Kidney (tissue), 14 donors: ENCODE measurements around the gene FAM222B. TPM values are rescaled to one million over a fixed set of nuclear protein-coding genes. Genes with fewer than 3 reads are reported as not detected.
"Not testable (repeated sequence)": the region's sequence is repeated elsewhere in the genome, so short reads cannot be mapped to it uniquely, and the experiment has no call there.

Experiments
- DNase-seq, 5 donors: peaks; one replicate each; pipeline ENCODE4 v3.0.0-alpha.2; 2013 to 2020
- FAIRE-seq: peaks from 2 replicates; lab custom pipeline; 2012; peaks lifted over from hg19 to GRCh38; lab: Jason Lieb, UNC
- H3K27ac ChIP-seq, 2 donors: one replicate each; pipeline ENCODE4 v1.7.0; 2013; ENCODE audit warnings: low read depth in 2 of 2, low read length in 2 of 2, inconsistent platforms in 1 of 2
- H3K27me3 ChIP-seq: one replicate; pipeline ENCODE4 v1.7.1; 2013; ENCODE audit warnings: low read length, inconsistent platforms; ENCODE audit not compliant: control insufficient read depth, insufficient read depth
- H3K36me3 ChIP-seq, 3 donors: one replicate each; pipeline versions ENCODE4 v1.7.0 to v1.7.1; 2013; ENCODE audit warnings: low read length in 3 of 3, control low read depth in 1 of 3, inconsistent platforms in 1 of 3; ENCODE audit not compliant: insufficient read depth in 3 of 3, control insufficient read depth in 2 of 3
- H3K4me1 ChIP-seq, 3 donors: one replicate each; pipeline versions ENCODE4 v1.7.0 to v1.7.1; 2013; ENCODE audit warnings: low read length in 3 of 3, inconsistent platforms in 1 of 3, low read depth in 1 of 3; ENCODE audit not compliant: control insufficient read depth in 2 of 3, insufficient read depth in 2 of 3
- H3K4me3 ChIP-seq, 3 donors: one replicate each; pipeline versions ENCODE4 v1.7.0 to v1.8.1; 2013; ENCODE audit warnings: low read length in 3 of 3, control low read depth in 1 of 3, inconsistent platforms in 1 of 3
- H3K9ac ChIP-seq, 3 donors: one replicate each; pipeline versions ENCODE4 v1.7.0 to v1.7.1; 2013; ENCODE audit warnings: low read length in 3 of 3, control low read depth in 1 of 3, inconsistent platforms in 1 of 3
- H3K9me3 ChIP-seq, 3 donors: one replicate each; pipeline versions ENCODE4 v1.7.0 to v1.7.1; 2013; ENCODE audit warnings: low read length in 3 of 3, control low read depth in 1 of 3, inconsistent platforms in 1 of 3; ENCODE audit not compliant: control insufficient read depth in 2 of 3, insufficient read depth in 1 of 3
- intact Hi-C: fragments of 100-400 bp; cut with DNase I; formaldehyde crosslinking; loops from one replicate; pipeline ENCODE4 v1.11.1; 2022
- polyA plus RNA-seq: library from polyadenylated mRNA; stranded (reverse); fragments of 350-450 nt; fragmentation: Illumina TruSeq; extraction: RNeasy Lipid Tissue Mini Kit (QIAGEN cat#74804); gene quantifications from one replicate; pipeline ENCODE4 v1.2.3, GENCODE V29; 2014; ENCODE audit warnings: low read depth, low replicate concordance; ENCODE audit not compliant: insufficient read depth
- total RNA-seq: library from RNA; stranded (reverse); fragmentation: NEBNext Ultra II Directional; extraction: Animal tissue kit (Norgen Biotek cat#: 25700); gene quantifications from one replicate; pipeline ENCODE4 v1.2.1, GENCODE V29; 2021
- TF ChIP-seq, protein P1 (sequence below): IDR thresholded peaks from 3 replicates; pipeline ENCODE4 v1.5.1; 2012; ENCODE audit warnings: mild to moderate bottlenecking, moderate library complexity, borderline replicate concordance; ENCODE audit not compliant: insufficient read depth; ENCODE audit errors: extremely low read depth
- donor health status: control.
- donor health status: control.
- donor health status: control.
- donor health status: control.
- donor health status: control.
- donor health status: DM: yes; HTN: yes; CAD: no.
- donor health status: Normal renal cell carcinoma (clear cell type).

FAM222B gene
- total and polyA plus RNA-seq, 2 donors from 2014 or later = 13.0 to 31.0 TPM

DNA sequence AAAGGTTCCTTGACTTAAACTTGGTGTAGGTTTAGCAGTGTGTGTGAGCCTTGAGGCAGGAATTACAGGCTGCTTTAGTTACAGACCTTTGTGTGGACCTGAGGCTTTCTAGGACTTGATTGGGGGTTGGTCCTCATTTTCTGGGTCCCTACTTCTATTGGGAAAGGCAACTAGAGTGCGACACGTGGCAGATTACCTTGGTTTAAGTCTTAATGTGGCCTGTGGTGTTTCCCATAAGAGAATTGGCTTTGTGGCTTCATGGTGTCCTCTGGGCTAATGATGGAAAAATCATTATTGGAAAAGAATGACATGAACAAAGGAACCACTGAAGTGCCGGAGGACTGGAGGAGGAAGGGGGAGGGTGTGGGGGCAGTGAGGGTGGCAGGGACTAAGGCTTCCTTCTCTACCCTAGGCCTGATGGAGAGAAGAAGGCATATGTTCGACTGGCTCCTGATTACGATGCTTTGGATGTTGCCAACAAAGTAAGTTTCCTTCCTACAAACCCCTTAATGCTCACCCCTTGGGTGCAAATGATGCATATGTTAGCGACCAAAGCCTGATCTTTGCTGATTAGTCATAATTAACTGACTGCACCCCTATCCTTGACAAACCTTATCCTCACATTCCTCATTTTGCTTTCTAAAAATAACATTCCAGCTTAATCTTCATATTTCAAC lies 119.3 kb downstream of the FAM222B start:
- Histone ChIP-seq H3K36me3 (peaks cover 8 to 23% (median 16%) of the 10 kb centered on the region in 3 donors), H3K27ac (no peak overlapping the region), H3K9ac (no peak overlapping the region), H3K4me3 (no peak overlapping the region), H3K9me3 (no peaks in the 10 kb centered on the region), H3K4me1 (peaks cover 2 to 38% (median 11%) of the 10 kb centered on the region in 3 donors), H3K27me3 (no peaks in the 10 kb centered on the region)
- intact Hi-C loops = no loop called here
- DNase-seq (no peak), FAIRE-seq (no peak)
- TF ChIP-seq, protein P1, sequence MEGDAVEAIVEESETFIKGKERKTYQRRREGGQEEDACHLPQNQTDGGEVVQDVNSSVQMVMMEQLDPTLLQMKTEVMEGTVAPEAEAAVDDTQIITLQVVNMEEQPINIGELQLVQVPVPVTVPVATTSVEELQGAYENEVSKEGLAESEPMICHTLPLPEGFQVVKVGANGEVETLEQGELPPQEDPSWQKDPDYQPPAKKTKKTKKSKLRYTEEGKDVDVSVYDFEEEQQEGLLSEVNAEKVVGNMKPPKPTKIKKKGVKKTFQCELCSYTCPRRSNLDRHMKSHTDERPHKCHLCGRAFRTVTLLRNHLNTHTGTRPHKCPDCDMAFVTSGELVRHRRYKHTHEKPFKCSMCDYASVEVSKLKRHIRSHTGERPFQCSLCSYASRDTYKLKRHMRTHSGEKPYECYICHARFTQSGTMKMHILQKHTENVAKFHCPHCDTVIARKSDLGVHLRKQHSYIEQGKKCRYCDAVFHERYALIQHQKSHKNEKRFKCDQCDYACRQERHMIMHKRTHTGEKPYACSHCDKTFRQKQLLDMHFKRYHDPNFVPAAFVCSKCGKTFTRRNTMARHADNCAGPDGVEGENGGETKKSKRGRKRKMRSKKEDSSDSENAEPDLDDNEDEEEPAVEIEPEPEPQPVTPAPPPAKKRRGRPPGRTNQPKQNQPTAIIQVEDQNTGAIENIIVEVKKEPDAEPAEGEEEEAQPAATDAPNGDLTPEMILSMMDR = no peak

DNA sequence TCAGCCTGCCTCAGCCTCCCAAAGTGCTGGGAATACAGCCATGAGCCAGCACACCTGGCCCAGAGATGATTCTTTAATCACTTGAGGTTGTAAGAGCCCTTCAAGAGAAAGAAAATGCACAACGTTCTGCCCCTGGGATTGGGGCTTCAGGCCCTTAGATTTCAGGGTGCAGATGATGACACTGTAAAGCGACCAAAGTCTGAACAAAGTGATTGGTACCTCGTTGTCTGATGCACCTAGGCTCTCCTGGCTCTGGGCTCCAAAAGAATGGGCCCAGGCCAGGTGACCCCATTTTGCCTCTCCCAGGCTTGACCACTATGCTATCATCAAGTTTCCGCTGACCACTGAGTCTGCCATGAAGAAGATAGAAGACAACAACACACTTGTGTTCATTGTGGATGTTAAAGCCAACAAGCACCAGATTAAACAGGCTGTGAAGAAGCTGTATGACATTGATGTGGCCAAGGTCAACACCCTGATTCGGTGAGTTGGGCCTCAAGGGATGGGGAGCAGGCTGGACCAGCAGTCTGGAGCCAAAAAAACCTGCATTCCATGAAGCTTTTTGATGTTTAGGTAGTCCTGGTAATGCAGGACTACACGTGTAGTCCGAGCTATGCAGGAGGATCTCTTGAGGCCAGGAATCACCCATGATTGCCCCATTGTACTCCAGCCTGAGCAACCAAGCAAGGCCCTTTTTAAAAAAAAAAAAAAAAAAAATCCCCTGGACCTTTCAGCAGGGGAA lies 120.0 kb downstream of the FAM222B start:
- Histone ChIP-seq H3K27me3 (no peaks in the 10 kb centered on the region), H3K9ac (no peak overlapping the region), H3K4me3 (no peak overlapping the region), H3K36me3 (peaks cover 8 to 23% (median 16%) of the 10 kb centered on the region in 3 donors), H3K27ac (no peak overlapping the region), H3K9me3 (no peaks in the 10 kb centered on the region), H3K4me1 (peaks cover 2 to 37% (median 11%) of the 10 kb centered on the region in 3 donors)
- DNase-seq (no peak), FAIRE-seq (no peak)
- intact Hi-C loops = no loop called here
- TF ChIP-seq, protein P1 = no peak

DNA sequence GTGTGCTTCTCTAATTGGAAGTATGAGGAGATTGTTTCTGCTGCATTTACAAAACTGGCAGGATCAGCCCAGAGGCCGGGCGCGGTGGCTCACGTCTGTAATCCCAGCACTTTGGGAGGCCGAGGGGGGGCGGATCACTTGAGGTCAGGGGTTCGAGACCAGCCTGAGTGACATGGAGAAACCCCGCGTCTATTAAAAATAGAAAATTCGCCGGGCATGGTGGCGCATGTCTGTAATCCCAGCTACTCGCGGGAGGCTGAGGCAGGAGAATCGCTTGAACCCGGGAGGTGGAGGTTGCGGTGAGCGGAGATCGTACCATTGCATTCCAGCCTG lies 121.6 kb downstream of the FAM222B start:
- H3K9me3 ChIP-seq, H3K27me3 ChIP-seq, H3K27ac ChIP-seq, intact Hi-C loops, FAIRE-seq: not testable (repeated sequence)
- Histone ChIP-seq H3K36me3 (peaks cover 8 to 23% (median 16%) of the 10 kb centered on the region in 3 donors), H3K9ac (peak overlapping the region in 2 of 3 donors; percentile 35 to 95), H3K4me1 (peaks cover 6 to 44% (median 18%) of the 10 kb centered on the region in 3 donors), H3K4me3 (peak overlapping the region; percentile 92 to 99 (median 96))
- peak in 1 of 5 donors; percentile 66 for DNase-seq
